Neural crest cell (in vitro differentiated cells): ENCODE data around the gene NPY. TPM values are rescaled to one million over a fixed set of nuclear protein-coding genes. Genes with fewer than 3 reads are reported as not detected.

Source experiments
- DNase-seq: peaks from one replicate; pipeline ENCODE4 v3.0.0; 2021; ENCODE audit warnings: low read depth, mixed read lengths, low spot score
- H3K27ac Mint-ChIP-seq: one replicate; pipeline ENCODE4 v1.8.0; 2021; ENCODE audit warnings: mild to moderate bottlenecking, mixed read lengths; ENCODE audit not compliant: unreplicated experiment
- H3K27me3 Mint-ChIP-seq: 2 replicates; pipeline ENCODE4 v1.8.0; 2021; ENCODE audit warnings: low read depth, mild to moderate bottlenecking, mixed read lengths
- H3K36me3 Mint-ChIP-seq: 2 replicates; pipeline ENCODE4 v1.8.0; 2021; ENCODE audit warnings: low read depth, mild to moderate bottlenecking, mixed read lengths
- H3K4me1 Mint-ChIP-seq: 2 replicates; pipeline ENCODE4 v1.8.0; 2021; ENCODE audit warnings: mixed read lengths
- H3K4me3 Mint-ChIP-seq: one replicate; pipeline ENCODE4 v1.8.0; 2021; ENCODE audit warnings: mild to moderate bottlenecking, mixed read lengths
- H3K9me3 Mint-ChIP-seq: 2 replicates; pipeline ENCODE4 v1.8.0; 2021; ENCODE audit warnings: mixed read lengths
- CTCF ChIP-seq: fragments of 200-600 bp; sonication (generic); conservative IDR thresholded peaks from 2 replicates; pipeline ENCODE4 v1.5.0; 2021; ENCODE audit warnings: antibody characterized with exemption, mild to moderate bottlenecking
- total RNA-seq: library from RNA; stranded (reverse); gene quantifications from 2 replicates; pipeline ENCODE4 v1.2.1, GENCODE V29; 2021

The NPY gene
- total RNA-seq, 1 donor from 2014 or later, result not detected

- Mint-ChIP-seq H3K4me1 (no peaks in the 10 kb centered on the region), H3K4me3 (peak overlapping the region; percentile 72), H3K9me3 (no peaks in the 10 kb centered on the region), H3K36me3 (no peaks in the 10 kb centered on the region), H3K27me3 (peaks cover 43% of the 10 kb centered on the region), H3K27ac (no peak overlapping the region)
- DNase-seq, result no peak
- TF ChIP-seq CTCF, result no peak
These were observed 465 bp upstream of the NPY start for GRCh38 chr7:24283554-24283896.

- Mint-ChIP-seq H3K4me1 (no peaks in the 10 kb centered on the region), H3K9me3 (no peaks in the 10 kb centered on the region), H3K27ac (no peak overlapping the region), H3K36me3 (no peaks in the 10 kb centered on the region), H3K4me3 (peak overlapping the region; percentile 56), H3K27me3 (peaks cover 52% of the 10 kb centered on the region)
- peak; percentile 3 for DNase-seq
- TF ChIP-seq CTCF, result no peak
These were observed 913 bp downstream of the NPY start for GRCh38 chr7:24284699-24285506.

- no peak for DNase-seq
- peaks cover 5% of the 10 kb centered on the region for H3K4me1 Mint-ChIP-seq
- H3K27me3 Mint-ChIP-seq, result peaks cover 46% of the 10 kb centered on the region
- peak; percentile 58 for TF ChIP-seq CTCF
- H3K4me3 Mint-ChIP-seq, result no peak overlapping the region
- no peak overlapping the region for H3K27ac Mint-ChIP-seq
- no peaks in the 10 kb centered on the region for H3K36me3 Mint-ChIP-seq
- H3K9me3 Mint-ChIP-seq, result no peaks in the 10 kb centered on the region
These were observed 6.1 kb downstream of the NPY start for GRCh38 chr7:24290004-24290641.

GRCh38 chr7:24291271-24291670 lies 7.3 kb downstream of the NPY start:
- no peak for DNase-seq
- TF ChIP-seq CTCF, result no peak
- Mint-ChIP-seq H3K4me3 (no peak overlapping the region), H3K36me3 (no peaks in the 10 kb centered on the region), H3K27ac (no peak overlapping the region), H3K9me3 (no peaks in the 10 kb centered on the region), H3K27me3 (peaks cover 36% of the 10 kb centered on the region), H3K4me1 (peaks cover 5% of the 10 kb centered on the region)

GRCh38 chr7:24297362-24297761 lies 13.4 kb downstream of the NPY start:
- TF ChIP-seq CTCF, result no peak
- Mint-ChIP-seq H3K27ac (no peak overlapping the region), H3K4me1 (no peaks in the 10 kb centered on the region), H3K36me3 (no peaks in the 10 kb centered on the region), H3K27me3 (peaks cover 3% of the 10 kb centered on the region), H3K4me3 (no peak overlapping the region), H3K9me3 (peaks cover 7% of the 10 kb centered on the region)
- no peak for DNase-seq
